Kasumi-1 (cell line): ENCODE data around the gene ZBTB2.
"Not testable (repeated sequence)": the region's sequence is repeated elsewhere in the genome, so short reads cannot be mapped to it uniquely, and the experiment has no call there.

Experiments
- DNase-seq, 2 experiments: peaks; one replicate each; lab custom pipeline; 2025; lab: John Stamatoyannopoulos, UW

ZBTB2 gene

GRCh38 chr6:151370509-151371078 is 20.8 kb downstream of the ZBTB2 start:
- no peak for DNase-seq

GRCh38 chr6:151365233-151365632 is 26.1 kb downstream of the ZBTB2 start:
- no peak for DNase-seq

GRCh38 chr6:151359486-151359885 is 31.9 kb downstream of the ZBTB2 start:
- no peak for DNase-seq

- no peak for DNase-seq
These were observed 32.9 kb downstream of the ZBTB2 start for GRCh38 chr6:151358475-151358874.

- DNase-seq = no peak
These were observed 33.5 kb downstream of the ZBTB2 start for GRCh38 chr6:151357758-151358436.

- DNase-seq = not testable (repeated sequence)
These were observed 34.4 kb downstream of the ZBTB2 start for GRCh38 chr6:151356983-151357382.

GRCh38 chr6:151353795-151354194 is 37.6 kb downstream of the ZBTB2 start:
- no peak for DNase-seq

GRCh38 chr6:151352410-151353396 is 38.7 kb downstream of the ZBTB2 start:
- DNase-seq = no peak

GRCh38 chr6:151351731-151352130 is 39.6 kb downstream of the ZBTB2 start:
- DNase-seq = no peak

- DNase-seq = no peak
These were observed 40.1 kb downstream of the ZBTB2 start for GRCh38 chr6:151351146-151351700.

GRCh38 chr6:151350442-151351145 is 40.8 kb downstream of the ZBTB2 start:
- DNase-seq = no peak

GRCh38 chr6:151349651-151350270 is 41.6 kb downstream of the ZBTB2 start:
- DNase-seq = peak in 1 of 2 experiments; percentile 97

- not testable (repeated sequence) for DNase-seq
These were observed 48.6 kb downstream of the ZBTB2 start for GRCh38 chr6:151342750-151343149.

GRCh38 chr6:151341476-151342195 is 49.7 kb downstream of the ZBTB2 start:
- DNase-seq = no peak

GRCh38 chr6:151340219-151340978 is 51.0 kb downstream of the ZBTB2 start:
- no peak for DNase-seq

- no peak for DNase-seq
These were observed 52.0 kb downstream of the ZBTB2 start for GRCh38 chr6:151339369-151339768.

GRCh38 chr6:151338651-151339200 is 52.6 kb downstream of the ZBTB2 start:
- no peak for DNase-seq

- DNase-seq = no peak
These were observed 55.4 kb downstream of the ZBTB2 start for GRCh38 chr6:151335930-151336329.

- no peak for DNase-seq
These were observed 61.1 kb downstream of the ZBTB2 start for GRCh38 chr6:151330130-151330696.
